Anterior cingulate cortex (tissue), 58 donors: ENCODE measurements around the gene CNTN3.

Experiments used
- DNase-seq, 58 donors: peaks; one replicate each; lab custom pipeline; 2025; lab: John Stamatoyannopoulos, UW

The CNTN3 gene

GRCh38 chr3:74614107-74614967, at the start of gene CNTN3:
TSS of gene CNTN3 (minus strand) at chr3:74614659. CDS start at chr3:74521112, 93,547 bp downstream.
- peak in 26 of 58 donors; percentile 2 to 58 (median 18) for DNase-seq

- no peak for DNase-seq
Observed at GRCh38 chr3:74663178-74663577, 48.7 kb upstream of the CNTN3 start.

DNA sequence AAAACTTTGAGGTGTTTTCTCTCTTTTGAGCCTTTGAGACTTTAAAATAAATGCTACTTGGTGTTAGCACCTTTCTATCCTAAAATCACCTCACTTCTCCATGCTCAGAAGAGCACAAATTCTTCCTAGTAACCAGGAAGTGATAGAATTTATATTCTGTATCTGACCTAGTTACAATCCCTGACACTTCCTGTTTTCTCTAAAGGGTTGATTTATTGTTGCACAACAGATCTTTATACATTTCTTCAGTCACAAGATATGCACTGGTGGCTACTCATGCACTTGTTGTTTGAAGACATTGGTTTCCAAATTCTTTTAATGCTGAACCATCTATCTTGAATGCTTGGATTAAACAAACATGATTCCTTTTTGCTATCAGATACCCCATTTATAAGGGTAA, 47.2 kb upstream of the CNTN3 start:
- no peak for DNase-seq

DNA sequence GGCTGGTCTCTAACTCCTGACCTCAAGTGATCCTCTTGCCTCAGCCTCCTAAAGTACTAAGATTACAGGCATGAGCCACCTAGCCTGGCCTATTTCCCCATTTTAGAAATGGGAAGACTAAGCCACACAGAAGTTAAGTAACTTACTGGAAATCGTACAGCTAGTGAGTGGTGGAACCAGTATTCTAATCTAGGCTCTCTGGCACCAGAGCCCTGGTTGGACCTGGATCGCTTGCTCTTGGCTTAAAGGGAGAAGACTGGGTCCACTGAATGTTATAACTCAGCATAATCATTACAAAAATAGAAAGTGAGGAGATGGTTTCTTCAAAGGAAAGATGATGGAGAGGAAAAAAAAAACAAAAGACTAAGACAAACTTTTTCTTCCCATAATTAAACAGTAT, 37.4 kb upstream of the CNTN3 start:
- DNase-seq: no peak

- DNase-seq: no peak
Observed at GRCh38 chr3:74651292-74651691, 36.8 kb upstream of the CNTN3 start.

DNA sequence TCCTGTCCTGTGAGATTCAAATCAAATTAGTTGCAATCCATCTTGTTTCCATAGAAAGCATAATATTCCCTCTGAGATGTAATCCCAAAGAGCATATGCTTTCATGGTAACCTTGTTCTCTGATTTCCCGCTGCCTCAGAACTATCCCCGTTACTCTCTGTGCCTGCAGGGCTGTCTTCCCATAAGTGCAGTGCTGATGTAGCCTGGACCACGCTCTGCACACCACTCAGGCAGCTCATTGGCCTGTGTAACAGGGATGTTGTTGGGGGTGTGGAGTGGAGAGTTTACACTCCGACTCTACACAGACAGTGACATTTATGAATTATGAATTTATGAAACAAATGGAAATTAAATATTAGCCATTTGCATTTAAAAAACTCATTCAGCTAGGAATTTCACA, 33.6 kb upstream of the CNTN3 start:
- DNase-seq: no peak

GRCh38 chr3:74646094-74646493, 31.6 kb upstream of the CNTN3 start:
- DNase-seq: no peak

DNA sequence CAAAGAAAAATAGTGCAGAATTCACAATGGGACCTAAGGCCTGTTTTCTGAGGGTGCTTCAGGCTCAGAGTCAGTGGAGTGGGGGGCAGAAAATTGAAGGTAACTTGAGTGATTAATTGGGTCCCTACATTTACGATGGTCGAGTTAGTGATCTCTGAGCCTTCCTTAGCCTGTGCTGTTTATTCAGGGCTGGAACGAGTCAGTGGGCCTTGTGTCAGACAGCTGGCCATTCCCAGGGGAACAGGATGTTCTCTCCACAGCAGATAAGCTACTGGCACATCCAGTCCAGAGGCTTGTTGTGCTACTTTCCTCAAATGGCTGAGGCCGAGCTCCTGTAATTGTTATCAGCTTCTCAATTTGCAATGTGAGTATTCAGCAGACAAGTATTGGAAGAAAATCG, 29.2 kb upstream of the CNTN3 start:
- DNase-seq: peak in 8 of 58 donors; percentile 2 to 69 (median 6)

- no peak for DNase-seq
Observed at GRCh38 chr3:74642876-74643275, 28.4 kb upstream of the CNTN3 start.

DNA sequence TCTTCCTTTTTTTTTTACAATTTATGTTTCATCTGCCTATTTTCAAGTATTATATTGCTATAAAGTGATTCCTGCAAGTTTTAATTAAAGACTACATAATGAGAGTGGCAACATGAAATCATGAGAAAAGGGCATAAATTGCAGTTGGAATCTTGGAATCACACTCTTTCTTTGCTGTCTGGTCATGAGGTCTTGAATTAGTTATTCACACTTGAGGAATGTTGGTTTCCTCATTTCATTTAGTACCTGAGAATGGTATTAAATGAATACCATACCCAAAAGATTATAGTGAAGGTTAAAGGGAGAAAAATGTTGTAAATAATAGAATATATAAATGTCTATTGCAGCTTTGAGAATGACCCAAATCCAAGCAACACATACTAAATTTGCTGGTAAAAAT, 25.8 kb upstream of the CNTN3 start:
- DNase-seq: no peak

DNA sequence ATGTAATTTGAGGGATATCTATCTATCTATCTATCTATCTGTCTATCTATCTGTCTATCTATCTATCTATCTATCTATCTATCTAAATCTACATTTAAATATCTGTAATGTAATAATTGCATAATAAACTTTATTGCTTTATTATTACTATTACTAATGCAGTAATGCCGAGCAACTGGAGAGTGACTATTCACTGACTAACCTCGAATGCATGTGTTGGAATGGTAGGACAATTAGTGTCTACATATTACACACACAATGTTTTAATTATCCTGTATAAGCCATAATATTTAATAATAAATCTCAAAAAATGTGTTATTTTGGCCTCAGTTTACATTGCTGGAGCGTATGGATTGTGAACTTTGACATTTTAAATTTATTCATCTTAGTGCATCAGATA, 25.2 kb upstream of the CNTN3 start:
- DNase-seq: no peak

DNA sequence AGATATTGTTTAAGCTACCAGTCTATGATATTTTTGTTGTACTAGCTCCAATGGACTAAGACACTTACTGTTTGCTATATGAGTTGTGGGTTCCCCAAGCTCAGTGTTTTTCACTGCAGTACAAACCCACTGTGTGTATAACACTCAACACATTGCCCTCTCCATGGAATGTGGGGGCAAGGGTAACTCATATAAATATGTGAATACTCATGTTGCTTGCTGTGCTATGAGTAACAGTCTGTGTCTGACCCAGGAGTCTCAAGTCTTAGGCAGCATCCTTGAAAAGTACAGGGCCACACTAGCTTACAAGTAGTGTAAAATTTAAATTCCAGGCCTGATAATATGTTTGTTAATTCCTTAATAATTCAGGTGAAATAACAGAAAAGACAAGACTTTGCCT, 22.5 kb upstream of the CNTN3 start:
- DNase-seq: no peak

- DNase-seq: no peak
Observed at GRCh38 chr3:74633021-74633420, 18.6 kb upstream of the CNTN3 start.

DNA sequence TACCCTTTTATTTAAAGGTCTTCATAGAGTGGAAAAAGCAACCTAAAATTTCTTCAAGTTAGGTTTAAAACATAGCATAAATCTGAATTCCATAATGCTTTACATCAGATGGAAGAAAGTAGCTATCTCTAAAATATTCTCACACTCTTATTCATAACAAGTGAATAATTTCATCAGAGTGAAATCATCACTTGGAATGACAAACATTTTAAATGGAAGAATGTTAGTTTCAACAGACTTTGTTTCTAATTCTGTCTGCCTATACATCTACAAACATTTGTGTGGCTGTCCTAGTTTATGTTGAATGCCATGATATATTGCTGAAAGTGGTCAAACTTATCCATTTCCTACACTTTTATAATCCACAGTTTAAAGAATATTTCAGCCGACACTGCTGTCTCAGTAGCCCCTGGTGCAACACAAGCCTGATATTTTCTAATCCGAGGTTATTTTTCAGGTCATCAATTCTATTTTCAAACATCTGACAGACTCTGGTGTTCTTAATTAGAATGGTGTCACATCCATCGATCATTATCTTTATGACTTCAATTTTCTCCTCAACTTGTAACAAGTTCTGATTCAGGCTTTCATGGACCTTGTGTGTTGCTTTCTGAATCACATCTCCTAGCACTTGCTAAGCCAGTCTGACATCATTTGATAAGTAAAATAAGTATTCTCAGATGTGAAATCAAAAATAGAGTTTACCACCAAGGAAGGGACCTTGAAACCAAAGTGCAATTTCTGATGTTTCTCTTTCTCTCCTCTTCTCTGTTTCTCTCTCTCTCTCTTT, 17.1 kb upstream of the CNTN3 start:
- no peak for DNase-seq

DNA sequence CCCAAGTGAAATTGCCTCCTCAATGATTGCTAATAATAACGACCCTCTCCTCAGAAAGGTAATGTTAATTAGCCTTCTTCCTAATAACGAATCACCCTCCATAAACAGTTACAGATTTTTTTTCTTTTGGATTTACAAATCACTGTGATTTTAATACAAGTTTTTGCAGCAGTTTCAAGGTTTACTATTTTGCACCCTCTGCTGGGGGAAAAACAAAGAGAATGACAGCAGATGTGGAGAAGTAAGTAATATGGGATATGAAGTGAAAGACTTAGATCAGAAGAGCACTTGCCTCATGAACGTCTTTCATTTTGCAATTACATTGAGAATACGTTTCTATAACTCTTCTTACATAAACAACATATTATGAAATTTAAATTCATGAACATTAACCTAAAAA, 16.1 kb upstream of the CNTN3 start:
- peak in 1 of 58 donors; percentile 32 for DNase-seq

GRCh38 chr3:74626011-74626410, 11.6 kb upstream of the CNTN3 start:
- DNase-seq: no peak

DNA sequence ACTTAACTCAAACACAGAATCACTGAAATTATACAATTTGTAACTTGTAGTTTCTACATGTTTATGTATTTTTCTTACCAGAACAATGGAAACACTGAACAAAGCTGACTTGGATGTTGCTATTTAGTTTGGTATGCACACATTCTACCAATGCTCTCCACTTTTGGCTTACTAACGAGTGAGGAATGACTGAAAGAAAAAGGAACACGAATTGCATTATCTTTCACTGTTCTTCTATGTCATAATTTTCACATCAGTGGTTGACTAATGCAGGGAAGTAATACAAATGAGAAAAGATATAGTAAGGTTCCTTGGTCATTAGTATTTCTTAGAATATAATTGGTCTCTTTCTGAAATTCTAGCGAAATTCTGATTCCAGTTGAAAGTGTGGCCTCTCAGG, 9.8 kb upstream of the CNTN3 start:
- DNase-seq: no peak

DNA sequence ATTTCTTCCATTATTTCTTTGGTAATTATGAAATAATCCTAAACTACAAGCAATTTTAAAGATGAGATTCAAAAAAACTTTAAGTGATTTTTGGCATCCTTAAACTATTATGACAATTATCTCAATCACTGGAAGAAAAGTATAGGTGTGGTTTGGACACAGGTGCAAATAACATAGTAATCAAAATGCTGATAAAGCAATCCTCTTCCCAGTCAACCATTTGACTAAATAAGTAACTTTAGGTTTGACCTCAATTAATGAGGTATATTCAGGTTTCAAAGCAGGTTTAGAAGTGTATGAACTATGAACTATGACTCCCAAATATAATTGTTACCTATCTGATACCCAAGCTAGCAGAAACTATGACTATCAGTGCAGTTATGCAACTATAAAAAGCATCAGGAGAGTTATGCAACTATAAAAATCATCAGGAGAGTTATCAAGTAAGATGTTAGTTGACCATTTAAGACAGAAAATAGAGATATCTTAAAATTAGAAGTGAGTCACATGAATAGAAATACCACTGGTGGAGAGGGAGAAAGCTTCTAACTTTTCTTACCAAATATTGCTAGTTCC, 8.9 kb upstream of the CNTN3 start:
- DNase-seq: no peak

DNA sequence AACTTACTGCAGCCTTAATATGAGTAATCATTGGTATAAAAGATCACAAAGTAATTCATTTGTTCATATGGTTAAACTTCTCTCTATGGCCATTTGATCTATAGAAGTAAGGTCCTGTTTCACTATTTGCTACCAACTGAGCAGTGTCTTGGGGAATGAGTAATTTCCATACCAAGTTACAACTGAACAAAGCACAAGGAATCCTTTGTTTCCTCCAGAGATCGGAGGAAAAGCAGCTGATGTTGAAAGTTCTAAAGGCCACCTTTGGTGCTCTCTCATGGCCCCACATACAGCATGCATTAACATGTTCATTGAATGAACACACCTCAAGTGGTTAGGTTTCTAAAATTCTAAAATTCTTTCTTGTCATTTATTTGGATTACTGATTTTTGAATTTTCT, 7.1 kb upstream of the CNTN3 start:
- no peak for DNase-seq

GRCh38 chr3:74617776-74618175, 3.3 kb upstream of the CNTN3 start:
- DNase-seq: no peak

GRCh38 chr3:74613521-74614106, 845 bp downstream of the CNTN3 start:
- DNase-seq: peak in 2 of 58 donors; percentile 4 to 28
